ENCODE measurements around the gene NAV1. TPM values are rescaled to one million over a fixed set of nuclear protein-coding genes. Genes with fewer than 3 reads are reported as not detected.

The NAV1 gene
- total and polyA plus RNA-seq, 2 experiments from 2014 or later = 22.7 to 37.4 TPM

GRCh38 chr1:201498621-201499020, 40.3 kb upstream of the NAV1 start:
- Histone ChIP-seq H2AFZ (no peak overlapping the region), H3F3A (replicated peaks; ENCODE audit: low read depth) (no peaks in the 10 kb centered on the region), H3K4me1 (ENCODE audit: insufficient read depth) (peaks cover 24% of the 10 kb centered on the region), H3K79me2 (replicated peaks; ENCODE audit: insufficient read depth) (no peaks in the 10 kb centered on the region), H3K27me3 (ENCODE audit: insufficient read depth) (no peaks in the 10 kb centered on the region), H3K36me3 (ENCODE audit: insufficient read depth) (no peaks in the 10 kb centered on the region), H3K27ac (ENCODE audit: low read depth) (no peak overlapping the region), H3K4me2 (no peak overlapping the region), H3K9me2 (ENCODE audit: insufficient read depth) (no peaks in the 10 kb centered on the region), H4K20me1 (replicated peaks; ENCODE audit: insufficient read depth) (no peaks in the 10 kb centered on the region), H3K4me3 (no peak overlapping the region)
- ATAC-seq = no peak
- H3K27ac Mint-ChIP-seq = no peak overlapping the region
- peaks cover 8% of the 10 kb centered on the region for H3K27me3 Mint-ChIP-seq (ENCODE audit: insufficient read depth, low read depth, poor library complexity)
- H3K36me3 Mint-ChIP-seq (ENCODE audit: low read depth) = peaks cover 2% of the 10 kb centered on the region; the same call in 2 of the 3 replicates
- no peaks in the 10 kb centered on the region for H3K9me3 Mint-ChIP-seq
- peaks cover 41% of the 10 kb centered on the region for H3K4me1 Mint-ChIP-seq
- TF ChIP-seq ZNF331 (CRISPR knock-in tag; IDR thresholded peaks at IDR 0.05; ENCODE audit: low read depth) = no peak
- DNase-seq (ENCODE audit: low spot score) = no peak
- no peak overlapping the region for H3K4me3 Mint-ChIP-seq

GRCh38 chr1:201499191-201499590, 39.7 kb upstream of the NAV1 start:
- H3K36me3 ChIP-seq (ENCODE audit: insufficient read depth) = no peaks in the 10 kb centered on the region
- ATAC-seq = no peak
- no peaks in the 10 kb centered on the region for H3K27me3 ChIP-seq (ENCODE audit: insufficient read depth)
- H2AFZ ChIP-seq = no peak overlapping the region
- Mint-ChIP-seq H3K27ac (no peak overlapping the region), H3K9me3 (no peaks in the 10 kb centered on the region), H3K36me3 (ENCODE audit: low read depth) (no peaks in the 10 kb centered on the region), H3K4me1 (peaks cover 43% of the 10 kb centered on the region), H3K4me3 (no peak overlapping the region), H3K27me3 (ENCODE audit: insufficient read depth, low read depth, poor library complexity) (peaks cover 8% of the 10 kb centered on the region)
- no peaks in the 10 kb centered on the region for H3K9me2 ChIP-seq (ENCODE audit: insufficient read depth)
- H3K4me3 ChIP-seq = no peak overlapping the region
- no peak overlapping the region for H3K4me2 ChIP-seq
- no peaks in the 10 kb centered on the region for H4K20me1 ChIP-seq (replicated peaks; ENCODE audit: insufficient read depth)
- no peaks in the 10 kb centered on the region for H3K79me2 ChIP-seq (replicated peaks; ENCODE audit: insufficient read depth)
- H3K4me1 ChIP-seq (ENCODE audit: insufficient read depth) = peaks cover 27% of the 10 kb centered on the region
- no peak for DNase-seq (ENCODE audit: low spot score)
- H3F3A ChIP-seq (replicated peaks; ENCODE audit: low read depth) = peaks cover 4% of the 10 kb centered on the region; the same call in 1 of the 2 replicates
- no peak overlapping the region for H3K27ac ChIP-seq (ENCODE audit: low read depth)
- TF ChIP-seq REST (IDR thresholded peaks at IDR 0.05; ENCODE audit: unreplicated experiment) = no peak
- no peak for TF ChIP-seq CTCF (conservative IDR thresholded peaks at IDR 0.05; ENCODE audit: low read depth in 2 of 2)
- no peak for TF ChIP-seq EZH2 (IDR thresholded peaks at IDR 0.05; ENCODE audit: low read depth, unreplicated experiment)
- TF ChIP-seq JUNB (IDR thresholded peaks at IDR 0.05; ENCODE audit: unreplicated experiment) = no peak
- TF ChIP-seq NANOG (IDR thresholded peaks at IDR 0.05; ENCODE audit: borderline replicate concordance) = no peak
- TF ChIP-seq EZH2phosphoT487 (IDR thresholded peaks at IDR 0.05; ENCODE audit: unreplicated experiment) = no peak
- no peak for TF ChIP-seq ETS1 (IDR thresholded peaks at IDR 0.05)
- TF ChIP-seq ZNF462 (CRISPR knock-in tag; IDR thresholded peaks at IDR 0.05) = no peak
- TF ChIP-seq POLR2AphosphoS5 (IDR thresholded peaks at IDR 0.05; ENCODE audit: low read depth) = no peak
